ENCODE data around the gene CTSE.

DNA sequence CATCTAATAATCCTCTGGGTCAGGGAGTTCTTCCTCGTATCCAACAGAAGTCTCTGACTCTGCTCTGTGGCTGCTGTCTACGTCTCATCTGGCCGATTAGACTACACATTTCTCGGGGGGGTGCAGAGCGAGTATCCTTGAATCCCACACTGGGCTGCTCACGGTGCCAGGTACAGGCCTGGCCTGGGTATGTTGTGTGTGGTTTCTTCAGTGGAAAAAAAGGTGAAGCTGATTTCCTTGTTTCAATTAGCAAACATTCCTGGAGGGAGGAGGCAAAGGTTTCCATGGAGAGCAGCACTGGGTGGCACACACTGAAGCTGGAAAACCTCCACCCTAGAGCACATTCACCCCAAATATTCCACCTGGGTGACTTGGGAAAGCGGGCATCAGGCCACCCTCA lies 18.5 kb downstream of the CTSE start:
- TF ChIP-seq ELK1 (IDR thresholded peaks at IDR 0.05; ENCODE audit: borderline replicate concordance, low read depth, low read length) (no peak), POLR2A (IDR thresholded peaks at IDR 0.05; ENCODE audit: low read depth, low read length) (no peak), RCOR1 (IDR thresholded peaks at IDR 0.05; ENCODE audit: insufficient replicate concordance, low read length) (no peak), CTCF (conservative IDR thresholded peaks at IDR 0.05; ENCODE audit: low read depth, low read length) (no peak), RAD21 (IDR thresholded peaks at IDR 0.05; ENCODE audit: low read length) (no peak), FOS (IDR thresholded peaks at IDR 0.05; ENCODE audit: low read depth, low read length) (no peak), SMC3 (IDR thresholded peaks at IDR 0.05; ENCODE audit: low read depth, low read length) (no peak), MAZ (IDR thresholded peaks at IDR 0.05; ENCODE audit: borderline replicate concordance, low read depth, low read length) (no peak), NFE2L2 (IDR thresholded peaks at IDR 0.05; ENCODE audit: low read depth, low read length) (no peak)
